GM12801 (cell line): ENCODE results near the gene CUTA.

Source experiments
- CTCF ChIP-seq: IDR thresholded peaks from one replicate; pipeline ENCODE4 v1.5.1; 2011; ENCODE audit warnings: control low read depth; ENCODE audit not compliant: insufficient read length; ENCODE audit errors: extremely low read depth

Gene CUTA

GRCh38 chr6:33418690-33419291, 884 bp upstream of the CUTA start:
- TF ChIP-seq CTCF: no peak

GRCh38 chr6:33417128-33417902, 592 bp downstream of the CUTA start:
- TF ChIP-seq CTCF: no peak

- TF ChIP-seq CTCF: no peak
Measured at GRCh38 chr6:33416386-33417127, 1.4 kb downstream of the CUTA start.

- TF ChIP-seq CTCF: no peak
Measured at GRCh38 chr6:33415831-33416230, 2.1 kb downstream of the CUTA start.

- no peak for TF ChIP-seq CTCF
Measured at GRCh38 chr6:33414592-33415271, 3.2 kb downstream of the CUTA start.

GRCh38 chr6:33413241-33414120, 4.4 kb downstream of the CUTA start:
- TF ChIP-seq CTCF: no peak
